GM21825 (cell line): ENCODE results near the gene FUOM.

Source experiments
- ATAC-seq: cut with Tn5 transposase; IDR thresholded peaks from one replicate; pipeline ENCODE4 v1.9.1; 2021; ENCODE audit warnings: mild to moderate bottlenecking, moderate library complexity; ENCODE audit not compliant: unreplicated experiment

The FUOM gene

GRCh38 chr10:133315847-133316246 lies 42.0 kb downstream of the FUOM start:
- no peak for ATAC-seq

DNA sequence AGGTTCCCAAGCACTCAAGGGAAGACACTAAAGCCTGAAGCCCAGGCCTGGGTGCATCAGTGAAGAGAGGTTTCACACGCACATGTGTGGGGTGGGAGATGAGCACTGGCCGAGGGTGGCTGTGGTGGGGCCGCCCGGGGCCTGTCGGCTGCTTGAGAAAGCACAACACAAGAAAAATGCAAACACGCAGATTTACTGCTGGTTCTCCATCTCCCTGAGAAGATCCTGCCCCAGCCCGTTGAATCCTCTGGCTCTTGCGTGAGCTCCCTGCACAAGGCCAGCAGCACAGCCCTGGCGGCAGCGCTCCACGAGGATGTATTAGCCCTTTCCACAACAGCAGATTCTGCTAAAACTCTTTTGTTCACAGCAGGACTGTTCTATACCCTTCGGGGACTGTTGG lies 42.9 kb downstream of the FUOM start:
- ATAC-seq = no peak

GRCh38 chr10:133313192-133313591 lies 44.6 kb downstream of the FUOM start:
- ATAC-seq = no peak

DNA sequence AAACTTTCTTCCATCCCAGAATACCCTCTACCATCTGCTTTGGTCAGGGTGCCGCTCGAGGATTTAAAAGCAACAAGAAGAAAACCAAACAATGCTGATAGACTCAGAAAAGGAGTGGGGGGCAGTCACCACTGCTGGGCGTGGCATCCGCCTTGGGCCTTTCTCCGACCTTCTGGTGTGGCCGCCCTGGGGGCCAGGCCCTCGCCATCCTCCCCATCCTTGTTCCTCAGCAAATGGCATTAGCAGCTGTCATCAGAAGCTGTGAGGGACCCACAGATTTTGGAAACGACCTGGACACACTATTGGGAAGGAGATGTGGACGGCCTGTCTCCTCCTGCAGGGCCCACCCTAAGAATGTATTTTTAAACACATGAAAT lies 45.1 kb downstream of the FUOM start:
- ATAC-seq = no peak

DNA sequence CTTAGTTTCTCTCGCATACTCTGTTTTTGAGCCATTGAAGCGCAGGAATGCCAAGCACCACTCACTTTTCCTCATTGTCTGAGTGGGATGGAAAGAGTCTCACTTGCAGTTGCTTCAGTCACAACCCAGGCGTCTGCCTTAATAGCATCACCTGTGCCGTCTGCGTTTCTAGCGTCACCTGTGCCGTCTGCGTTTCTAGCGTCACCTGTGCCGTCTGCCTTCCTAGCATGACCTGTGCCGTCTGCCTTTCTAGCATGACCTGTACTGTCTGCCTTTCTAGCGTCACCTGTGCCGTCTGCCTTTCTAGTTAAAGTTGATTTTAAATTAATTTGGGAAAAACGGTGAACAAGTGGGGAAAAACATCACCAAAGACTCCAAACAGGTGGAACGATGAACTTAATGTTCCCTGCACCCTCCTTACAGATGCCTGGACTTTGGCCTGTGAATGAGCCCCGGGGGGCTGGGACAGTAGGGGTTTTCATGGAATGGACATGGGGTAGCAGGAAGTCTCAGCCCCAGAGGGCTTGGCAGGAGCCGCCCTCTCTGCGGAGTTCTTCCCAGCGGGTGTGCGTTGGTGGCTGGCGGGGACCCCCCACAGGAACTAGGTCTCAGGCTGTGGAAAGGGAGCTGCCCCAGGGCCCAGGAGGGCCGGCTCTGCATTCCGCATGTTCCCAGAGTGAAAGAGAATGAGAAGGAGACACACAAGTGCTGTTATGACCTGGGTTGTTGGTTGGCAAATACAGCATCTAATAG lies 45.6 kb downstream of the FUOM start:
- no peak for ATAC-seq

DNA sequence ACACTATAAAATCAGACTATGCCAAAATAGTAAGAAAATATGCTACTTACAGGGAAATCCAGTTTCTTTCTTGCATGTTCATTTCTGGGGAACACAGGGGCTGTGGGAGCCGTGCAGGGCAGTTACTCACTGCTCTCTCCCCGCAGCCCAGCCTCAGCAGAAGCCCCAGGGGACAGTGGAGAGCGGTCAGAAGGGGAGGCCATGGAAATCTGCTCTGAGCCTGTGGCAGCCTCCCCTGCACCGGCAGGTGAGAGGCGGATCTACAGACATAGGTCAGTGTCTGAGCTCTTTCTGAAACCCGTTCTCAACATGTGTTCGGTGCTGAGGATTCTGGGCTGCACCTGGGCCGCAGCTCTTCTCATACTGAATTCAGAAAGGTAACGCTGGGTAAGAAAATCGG lies 46.2 kb downstream of the FUOM start:
- no peak for ATAC-seq

DNA sequence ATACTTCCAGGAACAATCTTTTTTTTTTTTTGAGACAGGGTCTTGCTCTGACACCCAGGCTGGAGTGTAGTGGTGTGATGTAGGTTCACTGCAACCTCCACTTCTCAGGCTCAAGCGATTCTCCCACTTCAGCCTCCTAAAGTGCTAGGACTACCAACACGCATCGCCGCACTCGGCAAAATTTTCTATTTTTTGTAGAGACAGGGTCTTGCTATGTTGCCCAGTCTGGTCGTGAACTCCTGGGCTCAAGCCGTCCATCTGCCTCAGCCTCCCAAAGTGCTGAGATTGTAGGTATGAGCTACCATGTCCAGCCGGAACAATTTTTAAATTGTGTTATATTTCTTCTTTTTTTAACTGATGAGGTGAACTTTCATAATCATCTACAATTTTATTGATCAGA lies 47.0 kb downstream of the FUOM start:
- no peak for ATAC-seq

DNA sequence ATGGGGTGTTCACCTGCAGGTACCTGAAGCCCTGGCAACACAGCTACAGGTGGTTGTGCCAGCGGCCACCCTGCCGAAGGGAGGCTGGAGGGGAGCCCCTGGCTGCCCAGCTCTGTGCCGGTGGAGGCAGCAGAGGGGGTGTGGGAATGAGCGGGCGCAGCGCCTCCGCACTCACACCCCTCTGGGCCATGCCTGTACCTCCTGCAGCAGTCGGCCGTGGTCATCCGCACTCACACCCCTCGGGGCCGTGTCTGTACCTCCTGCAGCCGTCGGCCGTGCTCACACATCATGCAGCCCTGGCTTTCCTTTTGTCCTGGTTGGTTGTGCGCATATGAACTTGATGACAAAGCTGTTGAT lies 47.4 kb downstream of the FUOM start:
- ATAC-seq = no peak

GRCh38 chr10:133309720-133310398 lies 48.0 kb downstream of the FUOM start:
- no peak for ATAC-seq

DNA sequence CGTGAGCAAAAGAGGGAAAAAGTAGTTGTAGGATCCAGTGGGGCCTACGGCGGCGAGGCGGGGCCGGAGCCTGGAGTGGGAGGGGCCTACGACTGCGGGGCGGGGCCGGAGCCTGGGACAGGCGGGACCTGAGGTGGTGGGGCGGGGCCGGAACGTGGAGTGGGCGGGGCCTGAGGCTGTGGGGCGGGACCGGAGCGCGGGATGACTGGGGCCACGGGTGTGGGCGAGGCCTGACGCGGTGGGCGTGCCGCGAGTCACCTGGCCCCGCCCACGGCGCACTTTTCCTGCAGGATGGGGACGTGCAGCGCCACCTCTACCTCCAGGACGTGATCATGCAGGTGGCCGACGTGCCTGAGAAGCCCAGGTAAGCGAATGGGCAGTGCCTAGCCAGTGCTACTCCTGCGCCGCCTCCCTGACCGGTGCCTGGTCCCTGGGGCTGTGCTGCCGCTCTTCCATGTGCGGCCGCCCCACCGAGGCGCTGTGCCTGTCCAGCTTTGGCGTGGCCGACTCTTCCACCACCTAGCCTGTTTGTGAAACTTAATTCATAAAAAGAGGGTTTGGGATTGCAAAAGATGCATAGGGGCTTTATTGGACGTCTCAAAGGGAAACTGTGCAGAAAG lies 48.6 kb downstream of the FUOM start:
- peak; percentile 63 for ATAC-seq

DNA sequence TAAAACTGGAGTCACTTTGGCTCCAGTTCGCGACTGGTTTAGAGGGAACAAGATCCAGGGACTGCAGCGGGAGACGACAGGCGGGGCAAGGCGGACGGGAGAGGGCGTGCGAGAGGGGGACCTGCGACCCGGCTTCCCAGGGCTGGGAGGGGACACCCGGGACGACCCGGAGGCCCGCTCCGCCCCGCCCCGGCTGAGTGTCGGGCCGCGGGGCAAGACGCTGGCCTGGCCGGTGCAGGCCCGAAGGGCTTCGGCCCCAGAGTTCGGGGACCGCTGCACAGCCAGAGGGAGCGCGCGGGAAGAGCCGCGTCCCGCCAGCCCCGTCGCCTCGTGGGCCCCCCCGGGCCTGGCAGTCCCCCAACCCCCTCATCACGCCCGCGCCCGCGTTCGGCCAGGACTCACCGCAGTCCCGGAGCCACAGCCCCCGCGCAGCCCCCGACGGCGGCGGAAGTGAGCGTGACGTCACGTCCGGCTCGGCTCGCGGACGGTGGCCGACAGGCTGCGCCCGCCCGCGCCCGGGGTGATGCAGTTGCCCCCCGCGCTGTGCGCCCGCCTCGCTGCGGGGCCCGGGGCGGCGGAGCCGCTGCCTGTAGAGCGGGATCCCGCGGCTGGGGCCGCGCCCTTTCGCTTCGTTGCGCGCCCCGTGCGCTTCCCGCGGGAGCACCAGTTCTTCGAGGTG lies 49.3 kb downstream of the FUOM start, which contains the start of the genes TUBGCP2 and ZNF511:
TSS of gene TUBGCP2 (minus strand) at position 452 of the 679 bp plus-strand sequence. CDS start 5,931 bp downstream, outside the sequence.
TSS of gene ZNF511 (plus strand) at position 494 of the 679 bp plus-strand sequence. CDS start at position 524, 30 bp downstream.
- peak; percentile 69 for ATAC-seq

DNA sequence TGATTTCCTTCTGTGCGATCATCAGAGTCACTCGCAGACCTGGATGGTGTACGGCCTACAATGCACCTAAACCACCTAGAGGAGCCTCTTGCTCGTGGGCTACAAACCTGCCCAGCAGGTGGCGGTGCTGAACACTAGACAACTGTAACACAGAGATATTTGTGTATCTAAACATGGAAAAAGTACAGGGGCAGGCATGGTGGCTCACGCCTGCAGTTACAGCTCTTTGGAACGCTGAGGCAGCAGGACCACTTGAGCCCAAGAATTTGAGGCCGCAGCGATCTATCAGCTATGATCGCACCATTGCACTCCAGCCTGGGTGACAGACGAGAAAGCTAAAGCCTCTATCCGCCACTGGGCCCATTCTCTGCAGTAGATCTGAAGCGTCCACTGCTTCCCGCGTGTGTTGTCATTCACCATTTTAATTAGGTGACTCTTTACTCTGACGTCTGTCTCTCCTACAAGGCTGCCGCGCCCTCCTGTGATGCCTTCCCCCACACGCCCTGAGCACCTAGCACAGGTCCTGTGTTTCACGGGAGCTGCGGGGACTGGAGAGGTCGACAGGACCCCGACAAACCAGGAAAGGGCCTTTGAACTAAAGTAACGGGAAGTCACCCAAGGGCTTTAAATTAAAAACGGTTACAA lies 49.9 kb downstream of the FUOM start:
- peak; percentile 35 for ATAC-seq

DNA sequence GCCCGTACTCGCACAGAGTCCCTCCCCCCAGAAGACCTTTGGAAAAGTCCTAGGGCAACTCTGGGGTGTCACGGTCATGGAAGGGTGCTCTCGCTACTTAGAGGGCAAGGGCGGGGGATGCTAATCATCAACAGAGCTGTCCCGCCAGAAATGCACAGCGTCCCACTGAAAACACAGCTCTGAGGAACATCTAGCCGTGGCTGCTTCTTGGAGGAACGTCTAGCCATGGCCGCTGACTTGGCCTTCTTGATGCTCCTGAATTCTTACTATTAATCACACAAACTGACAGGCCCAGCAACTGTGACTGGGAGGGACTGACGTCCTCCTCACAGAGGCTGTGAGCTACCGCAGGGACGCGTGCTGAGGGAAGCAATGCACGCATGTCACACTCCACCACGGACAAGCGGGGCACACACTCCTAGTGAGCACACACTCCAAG lies 50.9 kb downstream of the FUOM start:
- ATAC-seq = no peak

DNA sequence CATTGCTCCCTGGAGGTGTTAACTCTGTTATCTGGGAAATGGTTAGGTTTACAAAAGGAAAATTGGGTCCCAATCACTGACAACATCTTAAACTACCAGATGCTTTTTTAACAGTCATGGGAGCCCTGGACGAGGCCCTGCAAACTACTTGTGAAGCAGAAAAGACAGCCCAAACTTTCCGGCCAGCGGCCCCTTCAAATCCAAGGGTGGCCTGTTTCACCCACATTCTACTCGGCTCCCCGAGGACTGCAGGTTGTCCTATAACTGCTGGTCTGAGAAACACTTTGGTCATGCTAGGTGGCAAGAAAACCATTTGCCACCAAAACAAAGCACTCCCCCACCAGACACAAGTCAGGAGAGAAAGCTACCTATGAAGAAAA lies 51.7 kb downstream of the FUOM start:
- ATAC-seq = no peak
